ENCODE data around the gene RCAN3. TPM values are rescaled to one million over a fixed set of nuclear protein-coding genes. Genes with fewer than 3 reads are reported as not detected.
A peak's percentile ranks its signal among the peaks of the same experiment; 100 is the strongest.
"Not testable (repeated sequence)": the region's sequence is repeated elsewhere in the genome, so short reads cannot be mapped to it uniquely, and the experiment has no call there.

The RCAN3 gene
- total RNA-seq, 1 donor from 2014 or later, result 0.94 TPM

GRCh38 chr1:24548070-24548469, 45.4 kb downstream of the RCAN3 start:
- no peak for DNase-seq (ENCODE audit: low read depth)

GRCh38 chr1:24549210-24549609, 46.6 kb downstream of the RCAN3 start:
- not testable (repeated sequence) for DNase-seq (ENCODE audit: low read depth)

GRCh38 chr1:24551290-24551959, 48.8 kb downstream of the RCAN3 start:
- DNase-seq (ENCODE audit: low read depth), result no peak

GRCh38 chr1:24551960-24552571, 49.4 kb downstream of the RCAN3 start:
- DNase-seq (ENCODE audit: low read depth), result peak; percentile 22

GRCh38 chr1:24553931-24554330, 51.3 kb downstream of the RCAN3 start:
- no peak for DNase-seq (ENCODE audit: low read depth)

- DNase-seq (ENCODE audit: low read depth), result no peak
Observed at GRCh38 chr1:24554714-24555113, 52.1 kb downstream of the RCAN3 start.

GRCh38 chr1:24555591-24556413, 53.2 kb downstream of the RCAN3 start, which contains the start of gene NCMAP:
NCMAP (plus strand) TSS chr1:24556087; CDS start chr1:24595431, 39,344 bp downstream.
- DNase-seq (ENCODE audit: low read depth), result no peak

GRCh38 chr1:24556414-24556795, 53.8 kb downstream of the RCAN3 start:
- DNase-seq (ENCODE audit: low read depth), result no peak

- no peak for DNase-seq (ENCODE audit: low read depth)
Observed at GRCh38 chr1:24557220-24557619, 54.6 kb downstream of the RCAN3 start.

- peak; percentile 21 for DNase-seq (ENCODE audit: low read depth)
Observed at GRCh38 chr1:24557711-24558131, 55.1 kb downstream of the RCAN3 start.

GRCh38 chr1:24558455-24558854, 55.8 kb downstream of the RCAN3 start:
- DNase-seq (ENCODE audit: low read depth), result no peak

- DNase-seq (ENCODE audit: low read depth), result peak; percentile 80
Observed at GRCh38 chr1:24558902-24559791, 56.5 kb downstream of the RCAN3 start.

GRCh38 chr1:24560361-24560760, 57.7 kb downstream of the RCAN3 start:
- DNase-seq (ENCODE audit: low read depth), result no peak

GRCh38 chr1:24562625-24563024, 60.0 kb downstream of the RCAN3 start:
- DNase-seq (ENCODE audit: low read depth), result no peak

GRCh38 chr1:24564695-24565094, 62.1 kb downstream of the RCAN3 start:
- no peak for DNase-seq (ENCODE audit: low read depth)

- no peak for DNase-seq (ENCODE audit: low read depth)
Observed at GRCh38 chr1:24566236-24566867, 63.7 kb downstream of the RCAN3 start.

GRCh38 chr1:24567792-24568388, 65.3 kb downstream of the RCAN3 start:
- no peak for DNase-seq (ENCODE audit: low read depth)

- no peak for DNase-seq (ENCODE audit: low read depth)
Observed at GRCh38 chr1:24568475-24568874, 65.8 kb downstream of the RCAN3 start.

- DNase-seq (ENCODE audit: low read depth), result no peak
Observed at GRCh38 chr1:24570265-24571125, 67.9 kb downstream of the RCAN3 start.

All from myocyte (in vitro differentiated cells).